Tibial artery (tissue), 4 donors: Measurements from ENCODE around the gene CLTC.
A peak's percentile ranks its signal among the peaks of the same experiment; 100 is the strongest.
"Not testable (repeated sequence)": the region's sequence is repeated elsewhere in the genome, so short reads cannot be mapped to it uniquely, and the experiment has no call there.

Experiments used
- DNase-seq, 2 donors: peaks; one replicate each; pipeline ENCODE4 v3.0.0-alpha.2; 2019
- H3K27ac ChIP-seq, 2 donors: fragments of 200-600 bp; sonication (generic) in 1 of 2; 1 replicate in 1 of 2; 2 replicates in 1 of 2; pipeline ENCODE4 v1.5.1; 2018 to 2019; ENCODE audit warnings: mild to moderate bottlenecking in 1 of 2
- H3K27me3 ChIP-seq, 2 donors: fragments of 200-600 bp; sonication (generic) in 1 of 2; one replicate each; pipeline versions ENCODE4 v1.5.1 to v1.6.0; 2016 to 2019
- H3K36me3 ChIP-seq, 3 donors: fragments of 200-600 bp; sonication (generic) in 2 of 3; one replicate each; pipeline ENCODE4 v1.5.1; 2016 to 2019; ENCODE audit warnings: mild to moderate bottlenecking in 2 of 3
- H3K4me1 ChIP-seq, 4 donors: fragments of 200-600 bp; sonication (generic) in 2 of 4; 1 replicate in 3 of 4; 2 replicates in 1 of 4; pipeline ENCODE4 v1.5.1; 2016 to 2019
- H3K4me3 ChIP-seq, 2 donors: fragments of 200-600 bp; sonication (generic) in 1 of 2; 1 replicate in 1 of 2; 2 replicates in 1 of 2; pipeline ENCODE4 v1.5.1; 2018 to 2019; ENCODE audit warnings: mild to moderate bottlenecking in 2 of 2
- H3K9me3 ChIP-seq, 3 donors: fragments of 200-600 bp; sonication (generic) in 1 of 3; one replicate each; pipeline ENCODE4 v1.5.1; 2016 to 2019
- intact Hi-C: fragments of 100-400 bp; cut with DNase I; formaldehyde crosslinking; loops from one replicate; pipeline ENCODE4 v1.15.0; 2023; ENCODE audit warnings: low total_unique reads
- TF ChIP-seq, protein P1 (sequence below), 2 experiments: fragments of 200-600 bp in 1 of 2; fragments of 450-650 bp in 1 of 2; IDR thresholded peaks; one replicate each; pipeline ENCODE4 v1.5.1; 2017 to 2019; ENCODE audit warnings: antibody characterized with exemption in 2 of 2, mild to moderate bottlenecking in 1 of 2, moderate library complexity in 1 of 2

CLTC gene

DNA sequence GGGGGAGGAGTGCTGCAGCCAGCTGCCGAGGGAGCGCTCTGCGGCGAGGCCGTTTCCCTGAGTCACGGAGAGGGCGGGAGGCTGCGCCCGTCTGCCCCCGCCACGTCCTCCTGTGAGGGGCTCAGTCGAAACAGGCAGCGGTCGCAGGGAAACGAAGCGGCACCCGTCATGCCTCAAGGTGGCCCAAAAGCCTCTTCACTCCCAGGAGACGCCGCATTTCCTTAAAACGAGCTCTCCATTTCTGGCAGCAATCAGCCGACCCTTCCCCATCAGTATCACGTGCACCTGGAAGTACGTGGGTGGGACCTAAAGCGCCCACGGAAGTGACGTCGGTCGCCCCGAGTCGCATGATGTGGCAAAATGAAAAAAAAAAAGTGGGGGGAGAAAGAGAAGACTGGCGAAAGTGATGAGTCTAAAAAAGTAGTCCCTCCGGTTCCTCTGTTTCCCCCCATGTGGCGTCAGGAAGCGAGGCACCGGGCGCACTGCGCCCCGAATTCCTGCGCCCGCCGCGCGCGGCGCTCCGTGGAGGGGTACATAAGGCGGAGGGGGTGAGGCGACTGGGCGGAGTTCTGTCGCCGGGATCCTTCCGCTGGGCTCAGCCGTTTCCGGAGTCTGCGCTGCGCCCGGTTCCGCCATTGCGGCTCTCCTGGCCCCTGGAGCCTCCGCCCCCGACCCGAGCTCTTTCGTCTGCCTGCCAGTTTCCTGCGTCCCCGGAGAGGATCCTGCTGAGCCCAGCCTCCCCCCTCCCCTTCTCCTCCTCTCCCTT, at the start of gene CLTC:
TSS of gene CLTC (plus strand) at position 598 of the 766 bp plus-strand sequence. CDS start 237 bp downstream, outside the sequence.
- H3K36me3 ChIP-seq, result no peaks in the 10 kb centered on the region
- TF ChIP-seq, protein P1, sequence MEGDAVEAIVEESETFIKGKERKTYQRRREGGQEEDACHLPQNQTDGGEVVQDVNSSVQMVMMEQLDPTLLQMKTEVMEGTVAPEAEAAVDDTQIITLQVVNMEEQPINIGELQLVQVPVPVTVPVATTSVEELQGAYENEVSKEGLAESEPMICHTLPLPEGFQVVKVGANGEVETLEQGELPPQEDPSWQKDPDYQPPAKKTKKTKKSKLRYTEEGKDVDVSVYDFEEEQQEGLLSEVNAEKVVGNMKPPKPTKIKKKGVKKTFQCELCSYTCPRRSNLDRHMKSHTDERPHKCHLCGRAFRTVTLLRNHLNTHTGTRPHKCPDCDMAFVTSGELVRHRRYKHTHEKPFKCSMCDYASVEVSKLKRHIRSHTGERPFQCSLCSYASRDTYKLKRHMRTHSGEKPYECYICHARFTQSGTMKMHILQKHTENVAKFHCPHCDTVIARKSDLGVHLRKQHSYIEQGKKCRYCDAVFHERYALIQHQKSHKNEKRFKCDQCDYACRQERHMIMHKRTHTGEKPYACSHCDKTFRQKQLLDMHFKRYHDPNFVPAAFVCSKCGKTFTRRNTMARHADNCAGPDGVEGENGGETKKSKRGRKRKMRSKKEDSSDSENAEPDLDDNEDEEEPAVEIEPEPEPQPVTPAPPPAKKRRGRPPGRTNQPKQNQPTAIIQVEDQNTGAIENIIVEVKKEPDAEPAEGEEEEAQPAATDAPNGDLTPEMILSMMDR (IDR thresholded peaks at IDR 0.05), result no peak
- no peaks in the 10 kb centered on the region for H3K27me3 ChIP-seq
- peak within 1 kb of the TSS; percentile 96 to 97 for H3K4me3 ChIP-seq
- peak within 1 kb of the TSS; percentile 98 to 99 for H3K27ac ChIP-seq
- H3K9me3 ChIP-seq, result no peaks in the 10 kb centered on the region
- peaks cover 0 to 42% (median 28%) of the 10 kb centered on the region in 4 donors for H3K4me1 ChIP-seq
- intact Hi-C loops, result loop anchor here (2.0 to 10.0 kb wide), 2 partner anchors 55 to 87 kb away; partner anchors contain the start of genes DHX40, PTRH2 and VMP1
- peak; percentile 93 to 96 for DNase-seq

DNA sequence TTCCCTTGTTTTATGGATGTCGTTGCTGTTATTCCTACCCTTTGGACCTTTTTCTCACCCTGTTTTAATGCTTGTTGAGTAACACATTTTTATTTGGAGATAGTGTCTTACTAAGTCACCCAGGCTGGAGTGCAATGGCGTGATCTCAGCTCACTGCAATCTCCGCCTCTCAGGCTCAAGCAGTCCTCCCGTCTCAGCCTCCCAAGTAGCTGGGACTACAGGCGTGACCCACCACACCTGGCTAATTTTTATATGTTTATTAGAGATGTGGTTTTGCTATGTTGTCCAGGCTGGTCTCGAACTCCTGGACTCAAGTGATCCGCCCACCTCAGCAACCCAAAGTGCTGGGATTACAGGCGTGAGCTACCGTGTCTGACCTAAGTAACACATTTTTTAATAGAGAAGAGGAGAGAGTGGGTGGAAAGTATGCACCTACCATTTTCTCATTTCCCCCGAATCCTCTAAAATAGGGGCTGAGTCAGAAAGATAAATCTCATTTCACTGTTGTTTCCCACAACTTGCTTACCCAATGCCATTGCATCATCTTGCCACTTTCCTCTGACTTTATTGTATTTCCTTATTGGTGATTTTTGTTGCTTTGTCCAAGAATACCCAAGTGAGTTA, 47.3 kb upstream of the CLTC start:
- TF ChIP-seq, protein P1 (IDR thresholded peaks at IDR 0.05), result no peak
- no peaks in the 10 kb centered on the region for H3K27me3 ChIP-seq

DNA sequence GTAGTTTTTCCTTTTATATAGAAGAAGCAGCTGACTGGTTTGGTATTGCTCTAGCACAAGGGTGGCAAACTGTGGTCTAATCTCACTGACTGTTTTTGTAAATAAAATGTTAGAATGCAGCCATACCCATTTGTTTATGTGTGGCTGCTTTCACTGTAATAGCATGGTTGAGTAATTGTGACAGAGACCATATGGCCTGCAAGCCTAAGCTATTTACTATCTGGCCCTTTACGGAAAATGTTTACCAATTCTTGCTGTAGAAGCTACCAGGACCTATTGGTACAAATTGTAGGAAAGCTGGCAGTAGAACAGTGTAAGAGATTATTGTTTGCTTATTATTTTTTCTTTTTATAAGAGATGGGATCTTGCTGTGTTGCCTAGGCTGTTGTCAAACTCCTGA, 35.5 kb upstream of the CLTC start:
- intact Hi-C loops, H3K36me3 ChIP-seq: not testable (repeated sequence)

More for the DNA sequence above, 47.3 kb upstream of the CLTC start:
- Histone ChIP-seq H3K4me3 (no peak overlapping the region), H3K4me1 (no peaks in the 10 kb centered on the region), H3K9me3 (no peaks in the 10 kb centered on the region), H3K27ac (no peak overlapping the region), H3K36me3 (peaks cover 6 to 41% (median 23%) of the 10 kb centered on the region in 3 donors)
- no peak for DNase-seq
- intact Hi-C loops, result no loop called here

DNA sequence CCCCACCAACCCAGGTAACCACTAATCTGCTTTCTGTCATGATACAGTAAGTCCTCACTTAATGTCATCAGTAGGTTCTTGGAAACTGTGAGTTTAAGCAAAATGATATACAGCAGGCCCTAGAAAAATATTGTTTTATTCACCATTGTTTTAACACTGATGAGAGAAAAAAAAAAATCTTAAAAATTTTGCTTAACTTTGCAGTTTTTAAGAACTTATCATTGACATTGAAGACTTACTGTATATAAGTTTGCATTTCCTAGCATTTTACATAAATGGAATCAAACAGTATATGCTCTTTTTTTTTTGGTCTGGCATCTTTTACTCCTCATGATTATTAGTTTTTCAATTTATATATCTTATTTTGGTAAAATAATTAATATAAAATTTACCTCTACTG, 19.5 kb upstream of the CLTC start:
- no peaks in the 10 kb centered on the region for H3K4me1 ChIP-seq
- DNase-seq, result no peak
- no peaks in the 10 kb centered on the region for H3K9me3 ChIP-seq
- H3K36me3 ChIP-seq, result peaks cover 41 to 51% (median 44%) of the 10 kb centered on the region in 3 donors
- TF ChIP-seq, protein P1 (IDR thresholded peaks at IDR 0.05), result no peak
- H3K4me3 ChIP-seq, result no peak overlapping the region
- intact Hi-C loops, result no loop called here
- H3K27ac ChIP-seq, result no peak overlapping the region
- no peaks in the 10 kb centered on the region for H3K27me3 ChIP-seq

More for the DNA sequence above, 35.5 kb upstream of the CLTC start:
- H3K9me3 ChIP-seq, H3K27ac ChIP-seq, H3K4me1 ChIP-seq, H3K27me3 ChIP-seq, DNase-seq, H3K4me3 ChIP-seq: not testable (repeated sequence)

DNA sequence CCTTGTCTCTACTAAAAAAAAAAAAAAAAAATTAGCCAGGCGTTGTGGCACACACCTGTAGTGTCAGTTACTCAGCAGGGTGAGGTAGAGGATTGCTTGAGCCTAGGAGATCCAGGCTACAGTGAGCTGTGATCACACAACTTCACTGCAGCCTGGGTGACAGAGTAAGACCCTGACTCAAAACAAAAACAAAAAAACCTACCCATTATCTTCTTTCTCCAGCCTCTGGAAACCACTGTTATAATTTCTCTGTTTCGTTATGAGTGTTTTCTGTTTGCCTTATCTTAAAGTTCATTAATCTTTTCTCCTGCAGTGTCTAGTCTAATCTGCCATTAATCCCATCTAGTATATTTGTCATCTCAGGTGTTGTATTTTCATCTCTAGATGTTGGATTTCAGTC, 18.6 kb upstream of the CLTC start:
- intact Hi-C loops, result no loop called here
- TF ChIP-seq, protein P1 (IDR thresholded peaks at IDR 0.05), result no peak
- no peak overlapping the region for H3K4me3 ChIP-seq
- DNase-seq, result no peak
- H3K27me3 ChIP-seq, result no peaks in the 10 kb centered on the region
- peaks cover 50 to 61% (median 54%) of the 10 kb centered on the region in 3 donors for H3K36me3 ChIP-seq
- no peak overlapping the region for H3K27ac ChIP-seq
- H3K9me3 ChIP-seq, result no peaks in the 10 kb centered on the region
- H3K4me1 ChIP-seq, result no peaks in the 10 kb centered on the region

DNA sequence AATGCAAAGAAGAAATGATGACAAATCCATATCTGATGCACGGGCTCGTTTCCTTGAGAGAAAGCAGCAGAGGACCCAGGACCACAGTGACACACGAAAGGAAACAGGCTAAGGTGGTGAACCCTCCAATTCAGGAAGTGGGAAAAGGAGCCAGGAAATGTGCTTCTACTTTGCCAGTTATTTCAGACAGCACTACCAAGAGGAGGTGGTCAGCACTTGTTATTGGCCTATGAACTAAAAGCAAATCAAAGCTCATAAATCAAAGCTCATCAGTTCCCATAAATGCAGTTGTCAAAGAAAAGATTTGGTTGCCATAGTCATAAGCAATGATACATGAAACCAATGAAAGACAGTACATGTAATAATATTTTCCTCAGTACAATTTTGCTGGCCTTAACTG, 12.6 kb upstream of the CLTC start:
- no peak for DNase-seq
- no peaks in the 10 kb centered on the region for H3K27me3 ChIP-seq
- no peak overlapping the region for H3K27ac ChIP-seq
- TF ChIP-seq, protein P1 (IDR thresholded peaks at IDR 0.05), result no peak
- H3K9me3 ChIP-seq, result no peaks in the 10 kb centered on the region
- intact Hi-C loops, result no loop called here
- no peak overlapping the region for H3K4me3 ChIP-seq
- H3K4me1 ChIP-seq, result no peaks in the 10 kb centered on the region
- peaks cover 47 to 82% (median 57%) of the 10 kb centered on the region in 3 donors for H3K36me3 ChIP-seq
